CD14-positive monocyte (primary cell): ENCODE measurements around the gene ICAM3. TPM values are rescaled to one million over a fixed set of nuclear protein-coding genes. Genes with fewer than 3 reads are reported as not detected.

Experiments
- DNase-seq, 3 donors: peaks; one replicate each; pipeline ENCODE4 v3.0.0-alpha.2; 2011 to 2022
- H2AFZ ChIP-seq: 2 replicates; pipeline ENCODE4 v1.6.0; 2012; ENCODE audit warnings: mild to moderate bottlenecking, low read depth, low read length, inconsistent platforms; ENCODE audit not compliant: insufficient read depth, poor library complexity, severe bottlenecking
- H3K27ac ChIP-seq, 2 donors: 1 replicate in 1 of 2; 2 replicates in 1 of 2; pipeline ENCODE4 v1.5.1; 2012 to 2013; ENCODE audit warnings: low read length in 2 of 2, control low read depth in 1 of 2, inconsistent platforms in 1 of 2, low read depth in 1 of 2, mild to moderate bottlenecking in 1 of 2
- H3K27me3 ChIP-seq, 2 donors: one replicate each; pipeline versions ENCODE4 v1.6.0 to v1.6.1; 2011 to 2013; ENCODE audit warnings: low read length in 2 of 2; ENCODE audit not compliant: control insufficient read depth in 2 of 2, insufficient read depth in 2 of 2
- H3K36me3 ChIP-seq, 2 donors: replicated peaks in 1 of 2; 1 replicate in 1 of 2; 2 replicates in 1 of 2; pipeline versions ENCODE4 v1.5.1 to v1.6.1; 2012 to 2013; ENCODE audit warnings: low read length in 2 of 2, control low read depth in 1 of 2, inconsistent platforms in 1 of 2, mild to moderate bottlenecking in 1 of 2; ENCODE audit not compliant: insufficient read depth in 2 of 2, control insufficient read depth in 1 of 2
- H3K4me1 ChIP-seq, 2 donors: 1 replicate in 1 of 2; 2 replicates in 1 of 2; pipeline versions ENCODE4 v1.5.1 to v1.6.1; 2012 to 2013; ENCODE audit warnings: low read length in 2 of 2, control low read depth in 1 of 2, inconsistent platforms in 1 of 2, mild to moderate bottlenecking in 1 of 2, moderate library complexity in 1 of 2; ENCODE audit not compliant: insufficient read depth in 2 of 2, control insufficient read depth in 1 of 2
- H3K4me2 ChIP-seq: replicated peaks from 2 replicates; pipeline ENCODE3; 2012; ENCODE audit warnings: low read length, moderate library complexity, mild to moderate bottlenecking; ENCODE audit not compliant: poor library complexity, severe bottlenecking; ENCODE audit errors: extremely low read depth
- H3K4me3 ChIP-seq, 3 experiments: fragments of 200-600 bp in 1 of 3; sonication (generic) in 1 of 3; replicated peaks in 1 of 3; 1 replicate in 2 of 3; 2 replicates in 1 of 3; pipeline ENCODE4 v1.5.1; 2011 to 2013; ENCODE audit warnings: low read length in 3 of 3, mild to moderate bottlenecking in 3 of 3, control low read depth in 2 of 3, low read depth in 2 of 3, inconsistent platforms in 1 of 3, moderate library complexity in 1 of 3
- H3K79me2 ChIP-seq: 2 replicates; pipeline ENCODE4 v1.6.0; 2012; ENCODE audit warnings: mild to moderate bottlenecking, control low read depth, inconsistent platforms, low read length, moderate library complexity; ENCODE audit not compliant: insufficient read depth
- H3K9ac ChIP-seq: 2 replicates; pipeline ENCODE4 v1.6.0; 2017; ENCODE audit warnings: low read length, mild to moderate bottlenecking; ENCODE audit not compliant: insufficient read depth, poor library complexity, severe bottlenecking
- H3K9me3 ChIP-seq, 2 donors: replicated peaks in 1 of 2; 1 replicate in 1 of 2; 2 replicates in 1 of 2; pipeline versions ENCODE4 v1.5.1 to v1.6.1; 2012 to 2013; ENCODE audit warnings: low read length in 2 of 2, control low read depth in 1 of 2; ENCODE audit not compliant: control insufficient read depth in 1 of 2, insufficient read depth in 1 of 2
- H4K20me1 ChIP-seq: 2 replicates; pipeline ENCODE4 v1.6.0; 2012; ENCODE audit warnings: mild to moderate bottlenecking, low read length, control low read depth, moderate library complexity; ENCODE audit not compliant: insufficient read depth
- H3K27ac Mint-ChIP-seq, 7 donors: one replicate each; pipeline ENCODE4 v1.8.0; 2020; ENCODE audit warnings: mild to moderate bottlenecking in 7 of 7, mixed read lengths in 7 of 7, moderate library complexity in 6 of 7, inconsistent platforms in 2 of 7
- H3K27me3 Mint-ChIP-seq, 3 donors: one replicate each; pipeline ENCODE4 v1.8.0; 2021 to 2022; ENCODE audit warnings: low read depth in 3 of 3, mild to moderate bottlenecking in 3 of 3, mixed read lengths in 3 of 3, moderate library complexity in 3 of 3, inconsistent platforms in 1 of 3
- H3K36me3 Mint-ChIP-seq, 2 donors: one replicate each; pipeline ENCODE4 v1.8.0; 2020; ENCODE audit warnings: mixed read lengths in 2 of 2, inconsistent platforms in 1 of 2, mild to moderate bottlenecking in 1 of 2
- H3K4me1 Mint-ChIP-seq: one replicate; pipeline ENCODE4 v1.8.0; 2020; ENCODE audit warnings: mild to moderate bottlenecking, mixed read lengths
- H3K4me3 Mint-ChIP-seq, 2 donors: one replicate each; pipeline ENCODE4 v1.8.0; 2020; ENCODE audit warnings: mild to moderate bottlenecking in 2 of 2, mixed read lengths in 2 of 2, moderate library complexity in 1 of 2
- H3K9me3 Mint-ChIP-seq, 7 donors: one replicate each; pipeline ENCODE4 v1.8.0; 2020 to 2022; ENCODE audit warnings: mixed read lengths in 7 of 7, mild to moderate bottlenecking in 6 of 7, moderate library complexity in 6 of 7, inconsistent platforms in 2 of 7
- CTCF ChIP-seq: fragments of 200-600 bp; IDR thresholded peaks from one replicate; pipeline ENCODE4 v1.8.0; 2022; ENCODE audit warnings: antibody characterized with exemption, mild to moderate bottlenecking
- WGBS: methylation state at CpG from one replicate; pipeline ENCODE4 v1.1.5; 2013; ENCODE audit warnings: missing lambda C conversion rate; ENCODE audit not compliant: insufficient coverage; 5-methylcytosine and 5-hydroxymethylcytosine counted together
- intact Hi-C, 2 donors: fragments of 100-400 bp; cut with micrococcal nuclease; formaldehyde crosslinking; loops; one replicate each; pipeline versions ENCODE4 v1.15.0 to v1.15.1; 2023
- polyA plus RNA-seq, 3 donors: library from polyadenylated mRNA; depleted of rRNA in 1 of 3; unstranded in 2 of 3; stranded (reverse) in 1 of 3; fragments of 300-500 nt in 2 of 3; fragments of >200 nt in 1 of 3; fragmentation: Illumina TruSeq in 2 of 3; gene quantifications; 1 replicate in 2 of 3; 2 replicates in 1 of 3; pipeline ENCODE4 v1.2.3, GENCODE V29; 2012 to 2021

The ICAM3 gene
- polyA plus RNA-seq, 3 donors = 189 to 234 (median 198) TPM

GRCh38 chr19:10380313-10381102 lies 41.1 kb upstream of the ICAM3 start, which contains the start of gene TYK2:
Gene TYK2, minus strand, starts transcription at chr19:10380572. Its CDS starts 2,166 bp downstream, at chr19:10378406.
- intact Hi-C loops = loop anchor here in 1 of 2 donors (2.0 to 5.0 kb wide), 2 partner anchors 33 to 110 kb away; partner anchors contain the start of gene ICAM1
- Histone ChIP-seq H3K4me2 (peak within 1 kb of the TSS; percentile 92), H3K27me3 (no peaks in the 10 kb centered on the region), H4K20me1 (peaks cover 6% of the 10 kb centered on the region), H2AFZ (peak within 1 kb of the TSS; percentile 84), H3K36me3 (peaks cover 16 to 17% of the 10 kb centered on the region in 2 donors), H3K4me1 (peaks cover 48 to 52% of the 10 kb centered on the region in 2 donors), H3K4me3 (peak within 1 kb of the TSS; percentile 84 to 98 (median 87)), H3K9ac (peak within 1 kb of the TSS; percentile 87), H3K79me2 (peaks cover 34% of the 10 kb centered on the region), H3K9me3 (no peaks in the 10 kb centered on the region), H3K27ac (peak within 1 kb of the TSS; percentile 91 to 98)
- Mint-ChIP-seq H3K4me1 (peaks cover 39% of the 10 kb centered on the region), H3K27me3 (peaks cover 0 to 2% (median 2%) of the 10 kb centered on the region in 3 donors), H3K27ac (peak within 1 kb of the TSS; percentile 95 to 100 (median 98)), H3K36me3 (peaks cover 13 to 29% of the 10 kb centered on the region in 2 donors), H3K4me3 (peak within 1 kb of the TSS; percentile 93 to 95), H3K9me3 (no peaks in the 10 kb centered on the region)
- under 1% methylated on average over 53 of the region's 58 CpGs for WGBS
- DNase-seq = peak; percentile 98 to 99 (median 99)
- no peak for TF ChIP-seq CTCF

GRCh38 chr19:10379880-10380312 lies 40.5 kb upstream of the ICAM3 start:
- peaks cover 0 to 2% (median 2%) of the 10 kb centered on the region in 3 donors for H3K27me3 Mint-ChIP-seq
- H3K27ac ChIP-seq = peak overlapping the region; percentile 91 to 98
- peaks cover 16 to 35% of the 10 kb centered on the region in 2 donors for H3K36me3 Mint-ChIP-seq
- peak overlapping the region; percentile 93 to 95 for H3K4me3 Mint-ChIP-seq
- peak overlapping the region; percentile 87 for H3K9ac ChIP-seq
- peak overlapping the region; percentile 95 to 100 (median 98) for H3K27ac Mint-ChIP-seq
- intact Hi-C loops = loop anchor here in 1 of 2 donors (2.0 to 5.0 kb wide), 2 partner anchors 33 to 109 kb away; partner anchors contain the start of gene ICAM1
- peak overlapping the region; percentile 84 to 98 (median 87) for H3K4me3 ChIP-seq
- H3K27me3 ChIP-seq = no peaks in the 10 kb centered on the region
- peaks cover 54 to 58% of the 10 kb centered on the region in 2 donors for H3K4me1 ChIP-seq
- peaks cover 6% of the 10 kb centered on the region for H4K20me1 ChIP-seq
- peak overlapping the region; percentile 84 for H2AFZ ChIP-seq
- WGBS = 0% methylated on average over 6 of the region's 10 CpGs
- H3K4me2 ChIP-seq = peak overlapping the region; percentile 92
- DNase-seq = peak; percentile 27 to 62 (median 30)
- peaks cover 45% of the 10 kb centered on the region for H3K4me1 Mint-ChIP-seq
- peaks cover 40% of the 10 kb centered on the region for H3K79me2 ChIP-seq
- no peaks in the 10 kb centered on the region for H3K9me3 Mint-ChIP-seq
- no peak for TF ChIP-seq CTCF
- no peaks in the 10 kb centered on the region for H3K9me3 ChIP-seq
- peaks cover 16 to 17% of the 10 kb centered on the region in 2 donors for H3K36me3 ChIP-seq
